B cell (primary cell): ENCODE measurements around the gene AKR1B15.

ENCODE experiments used
- EZH2 ChIP-seq: IDR thresholded peaks from 2 replicates; pipeline ENCODE4 v1.6.1; 2012; ENCODE audit warnings: borderline replicate concordance, low read depth, mild to moderate bottlenecking, moderate library complexity, low read length; ENCODE audit not compliant: insufficient read depth, poor library complexity, severe bottlenecking
- TF ChIP-seq, protein P1 (sequence below): fragments of 200-600 bp; IDR thresholded peaks from one replicate; pipeline ENCODE4 v1.8.0; 2022; ENCODE audit warnings: antibody characterized with exemption, mild to moderate bottlenecking

GRCh38 chr7:134553976-134554375, 5.1 kb downstream of the AKR1B15 start:
- TF ChIP-seq, protein P1, sequence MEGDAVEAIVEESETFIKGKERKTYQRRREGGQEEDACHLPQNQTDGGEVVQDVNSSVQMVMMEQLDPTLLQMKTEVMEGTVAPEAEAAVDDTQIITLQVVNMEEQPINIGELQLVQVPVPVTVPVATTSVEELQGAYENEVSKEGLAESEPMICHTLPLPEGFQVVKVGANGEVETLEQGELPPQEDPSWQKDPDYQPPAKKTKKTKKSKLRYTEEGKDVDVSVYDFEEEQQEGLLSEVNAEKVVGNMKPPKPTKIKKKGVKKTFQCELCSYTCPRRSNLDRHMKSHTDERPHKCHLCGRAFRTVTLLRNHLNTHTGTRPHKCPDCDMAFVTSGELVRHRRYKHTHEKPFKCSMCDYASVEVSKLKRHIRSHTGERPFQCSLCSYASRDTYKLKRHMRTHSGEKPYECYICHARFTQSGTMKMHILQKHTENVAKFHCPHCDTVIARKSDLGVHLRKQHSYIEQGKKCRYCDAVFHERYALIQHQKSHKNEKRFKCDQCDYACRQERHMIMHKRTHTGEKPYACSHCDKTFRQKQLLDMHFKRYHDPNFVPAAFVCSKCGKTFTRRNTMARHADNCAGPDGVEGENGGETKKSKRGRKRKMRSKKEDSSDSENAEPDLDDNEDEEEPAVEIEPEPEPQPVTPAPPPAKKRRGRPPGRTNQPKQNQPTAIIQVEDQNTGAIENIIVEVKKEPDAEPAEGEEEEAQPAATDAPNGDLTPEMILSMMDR: no peak
- no peak for TF ChIP-seq EZH2
